GM23338 (cell line): ENCODE data around the gene UBE2I.

Experiments used
- CREB1 ChIP-seq: fragments of 250-450 bp; sonication (Bioruptor Pico); IDR thresholded peaks from 2 replicates; pipeline ENCODE4 v1.5.0; 2020; ENCODE audit warnings: low read depth, mild to moderate bottlenecking, moderate library complexity
- EZH2 ChIP-seq: fragments of 200-600 bp; sonication (generic); IDR thresholded peaks from one replicate; pipeline ENCODE4 v1.8.0; 2017; ENCODE audit warnings: antibody characterized with exemption, mild to moderate bottlenecking, low read depth; ENCODE audit not compliant: unreplicated experiment
- EZH2phosphoT487 ChIP-seq: fragments of 200-600 bp; sonication (generic); IDR thresholded peaks from one replicate; pipeline ENCODE4 v1.8.1; 2018; ENCODE audit warnings: antibody characterized with exemption; ENCODE audit not compliant: unreplicated experiment
- JUNB ChIP-seq: IDR thresholded peaks from one replicate; pipeline ENCODE4 v1.6.1; 2016; ENCODE audit warnings: antibody characterized with exemption; ENCODE audit not compliant: unreplicated experiment
- NANOG ChIP-seq: IDR thresholded peaks from 2 replicates; pipeline ENCODE4 v1.6.1; 2016; ENCODE audit warnings: antibody characterized with exemption, borderline replicate concordance
- POLR2AphosphoS5 ChIP-seq: IDR thresholded peaks from 2 replicates; pipeline ENCODE4 v1.6.1; 2016; ENCODE audit warnings: antibody characterized with exemption, low read depth
- STAT1 ChIP-seq: IDR thresholded peaks from one replicate; pipeline ENCODE4 v1.6.1; 2016; ENCODE audit warnings: antibody characterized with exemption; ENCODE audit not compliant: unreplicated experiment
- ZNF114 ChIP-seq: fragments of 250-450 bp; sonication (Bioruptor Pico); IDR thresholded peaks from 2 replicates; pipeline ENCODE4 v1.5.0; 2020; ENCODE audit warnings: mild to moderate bottlenecking, moderate library complexity
- ZNF331 ChIP-seq: fragments of 250-450 bp; sonication (Bioruptor Pico); IDR thresholded peaks from 2 replicates; pipeline ENCODE4 v1.5.0; 2020; ENCODE audit warnings: low read depth, mild to moderate bottlenecking, moderate library complexity
- TF ChIP-seq, protein P1 (sequence below), 2 experiments: fragments of 200-600 bp in 1 of 2; sonication (generic) in 1 of 2; conservative IDR thresholded peaks; 2 replicates each; pipeline versions ENCODE4 v1.5.1 to v1.6.1; 2016 to 2017; ENCODE audit warnings: antibody characterized with exemption in 2 of 2, low read depth in 2 of 2, mild to moderate bottlenecking in 2 of 2, moderate library complexity in 1 of 2
- TF ChIP-seq, protein P2 (sequence below): IDR thresholded peaks from 2 replicates; pipeline ENCODE4 v1.6.1; 2016; ENCODE audit warnings: antibody characterized with exemption
- TF ChIP-seq, protein P3 (sequence below): IDR thresholded peaks from one replicate; pipeline ENCODE4 v1.6.1; 2018; ENCODE audit warnings: antibody characterized with exemption; ENCODE audit not compliant: unreplicated experiment
- TF ChIP-seq, protein P4 (sequence below): fragments of 250-450 bp; sonication (Bioruptor Pico); IDR thresholded peaks from 2 replicates; pipeline ENCODE4 v1.5.0; 2020; ENCODE audit warnings: mild to moderate bottlenecking, moderate library complexity

DNA sequence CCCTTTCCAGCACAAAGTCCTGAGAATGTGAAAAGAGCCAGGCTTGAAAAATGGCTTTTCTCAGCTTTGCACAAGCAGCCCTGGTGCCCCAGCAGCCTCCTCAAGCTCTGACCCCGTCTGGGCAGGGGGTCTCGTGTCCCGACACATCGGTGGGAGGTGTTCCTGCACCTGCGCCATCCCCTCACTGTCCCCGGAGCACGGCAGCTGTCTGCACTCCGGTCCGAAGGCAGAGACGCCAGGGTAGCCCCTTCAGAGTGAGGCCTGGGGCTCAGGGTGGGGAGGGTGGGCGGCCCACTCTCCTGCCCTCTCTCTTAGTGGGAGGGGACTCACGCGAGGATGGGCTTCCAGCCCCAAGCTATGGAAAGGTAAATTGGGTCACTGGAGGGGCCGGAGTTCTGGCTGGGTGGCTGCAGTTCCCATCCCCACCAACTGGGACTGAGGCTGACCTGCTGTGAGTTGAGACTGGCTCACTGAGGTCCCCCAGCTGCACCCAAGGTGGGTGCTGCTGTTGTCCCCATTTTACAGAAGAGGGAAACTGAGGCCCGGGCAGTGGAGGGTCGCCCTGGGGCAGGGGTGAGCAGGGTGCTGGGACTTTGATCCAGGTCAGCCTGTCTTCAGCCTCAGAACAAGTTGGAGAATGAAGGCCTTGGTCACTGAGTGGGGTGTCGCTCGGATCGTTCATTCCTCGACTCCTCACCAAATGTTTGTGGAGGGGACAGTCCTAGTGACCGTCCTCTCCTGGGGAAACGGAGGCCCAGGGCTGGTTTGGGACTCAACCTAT, 21.7 kb downstream of the UBE2I start:
- TF ChIP-seq, protein P1, sequence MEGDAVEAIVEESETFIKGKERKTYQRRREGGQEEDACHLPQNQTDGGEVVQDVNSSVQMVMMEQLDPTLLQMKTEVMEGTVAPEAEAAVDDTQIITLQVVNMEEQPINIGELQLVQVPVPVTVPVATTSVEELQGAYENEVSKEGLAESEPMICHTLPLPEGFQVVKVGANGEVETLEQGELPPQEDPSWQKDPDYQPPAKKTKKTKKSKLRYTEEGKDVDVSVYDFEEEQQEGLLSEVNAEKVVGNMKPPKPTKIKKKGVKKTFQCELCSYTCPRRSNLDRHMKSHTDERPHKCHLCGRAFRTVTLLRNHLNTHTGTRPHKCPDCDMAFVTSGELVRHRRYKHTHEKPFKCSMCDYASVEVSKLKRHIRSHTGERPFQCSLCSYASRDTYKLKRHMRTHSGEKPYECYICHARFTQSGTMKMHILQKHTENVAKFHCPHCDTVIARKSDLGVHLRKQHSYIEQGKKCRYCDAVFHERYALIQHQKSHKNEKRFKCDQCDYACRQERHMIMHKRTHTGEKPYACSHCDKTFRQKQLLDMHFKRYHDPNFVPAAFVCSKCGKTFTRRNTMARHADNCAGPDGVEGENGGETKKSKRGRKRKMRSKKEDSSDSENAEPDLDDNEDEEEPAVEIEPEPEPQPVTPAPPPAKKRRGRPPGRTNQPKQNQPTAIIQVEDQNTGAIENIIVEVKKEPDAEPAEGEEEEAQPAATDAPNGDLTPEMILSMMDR (conservative IDR thresholded peaks at IDR 0.05; ENCODE audit: low read depth in 2 of 2), result no peak
- TF ChIP-seq, protein P2, sequence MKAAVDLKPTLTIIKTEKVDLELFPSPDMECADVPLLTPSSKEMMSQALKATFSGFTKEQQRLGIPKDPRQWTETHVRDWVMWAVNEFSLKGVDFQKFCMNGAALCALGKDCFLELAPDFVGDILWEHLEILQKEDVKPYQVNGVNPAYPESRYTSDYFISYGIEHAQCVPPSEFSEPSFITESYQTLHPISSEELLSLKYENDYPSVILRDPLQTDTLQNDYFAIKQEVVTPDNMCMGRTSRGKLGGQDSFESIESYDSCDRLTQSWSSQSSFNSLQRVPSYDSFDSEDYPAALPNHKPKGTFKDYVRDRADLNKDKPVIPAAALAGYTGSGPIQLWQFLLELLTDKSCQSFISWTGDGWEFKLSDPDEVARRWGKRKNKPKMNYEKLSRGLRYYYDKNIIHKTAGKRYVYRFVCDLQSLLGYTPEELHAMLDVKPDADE, result no peak
- TF ChIP-seq CREB1 (CRISPR knock-in tag) (no peak), STAT1 (no peak), EZH2 (no peak), EZH2phosphoT487 (no peak), JUNB (no peak), POLR2AphosphoS5 (no peak), ZNF331 (CRISPR knock-in tag) (no peak), NANOG (no peak), ZNF114 (CRISPR knock-in tag) (no peak)
- TF ChIP-seq, protein P3, sequence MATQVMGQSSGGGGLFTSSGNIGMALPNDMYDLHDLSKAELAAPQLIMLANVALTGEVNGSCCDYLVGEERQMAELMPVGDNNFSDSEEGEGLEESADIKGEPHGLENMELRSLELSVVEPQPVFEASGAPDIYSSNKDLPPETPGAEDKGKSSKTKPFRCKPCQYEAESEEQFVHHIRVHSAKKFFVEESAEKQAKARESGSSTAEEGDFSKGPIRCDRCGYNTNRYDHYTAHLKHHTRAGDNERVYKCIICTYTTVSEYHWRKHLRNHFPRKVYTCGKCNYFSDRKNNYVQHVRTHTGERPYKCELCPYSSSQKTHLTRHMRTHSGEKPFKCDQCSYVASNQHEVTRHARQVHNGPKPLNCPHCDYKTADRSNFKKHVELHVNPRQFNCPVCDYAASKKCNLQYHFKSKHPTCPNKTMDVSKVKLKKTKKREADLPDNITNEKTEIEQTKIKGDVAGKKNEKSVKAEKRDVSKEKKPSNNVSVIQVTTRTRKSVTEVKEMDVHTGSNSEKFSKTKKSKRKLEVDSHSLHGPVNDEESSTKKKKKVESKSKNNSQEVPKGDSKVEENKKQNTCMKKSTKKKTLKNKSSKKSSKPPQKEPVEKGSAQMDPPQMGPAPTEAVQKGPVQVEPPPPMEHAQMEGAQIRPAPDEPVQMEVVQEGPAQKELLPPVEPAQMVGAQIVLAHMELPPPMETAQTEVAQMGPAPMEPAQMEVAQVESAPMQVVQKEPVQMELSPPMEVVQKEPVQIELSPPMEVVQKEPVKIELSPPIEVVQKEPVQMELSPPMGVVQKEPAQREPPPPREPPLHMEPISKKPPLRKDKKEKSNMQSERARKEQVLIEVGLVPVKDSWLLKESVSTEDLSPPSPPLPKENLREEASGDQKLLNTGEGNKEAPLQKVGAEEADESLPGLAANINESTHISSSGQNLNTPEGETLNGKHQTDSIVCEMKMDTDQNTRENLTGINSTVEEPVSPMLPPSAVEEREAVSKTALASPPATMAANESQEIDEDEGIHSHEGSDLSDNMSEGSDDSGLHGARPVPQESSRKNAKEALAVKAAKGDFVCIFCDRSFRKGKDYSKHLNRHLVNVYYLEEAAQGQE, result no peak
- TF ChIP-seq, protein P4, sequence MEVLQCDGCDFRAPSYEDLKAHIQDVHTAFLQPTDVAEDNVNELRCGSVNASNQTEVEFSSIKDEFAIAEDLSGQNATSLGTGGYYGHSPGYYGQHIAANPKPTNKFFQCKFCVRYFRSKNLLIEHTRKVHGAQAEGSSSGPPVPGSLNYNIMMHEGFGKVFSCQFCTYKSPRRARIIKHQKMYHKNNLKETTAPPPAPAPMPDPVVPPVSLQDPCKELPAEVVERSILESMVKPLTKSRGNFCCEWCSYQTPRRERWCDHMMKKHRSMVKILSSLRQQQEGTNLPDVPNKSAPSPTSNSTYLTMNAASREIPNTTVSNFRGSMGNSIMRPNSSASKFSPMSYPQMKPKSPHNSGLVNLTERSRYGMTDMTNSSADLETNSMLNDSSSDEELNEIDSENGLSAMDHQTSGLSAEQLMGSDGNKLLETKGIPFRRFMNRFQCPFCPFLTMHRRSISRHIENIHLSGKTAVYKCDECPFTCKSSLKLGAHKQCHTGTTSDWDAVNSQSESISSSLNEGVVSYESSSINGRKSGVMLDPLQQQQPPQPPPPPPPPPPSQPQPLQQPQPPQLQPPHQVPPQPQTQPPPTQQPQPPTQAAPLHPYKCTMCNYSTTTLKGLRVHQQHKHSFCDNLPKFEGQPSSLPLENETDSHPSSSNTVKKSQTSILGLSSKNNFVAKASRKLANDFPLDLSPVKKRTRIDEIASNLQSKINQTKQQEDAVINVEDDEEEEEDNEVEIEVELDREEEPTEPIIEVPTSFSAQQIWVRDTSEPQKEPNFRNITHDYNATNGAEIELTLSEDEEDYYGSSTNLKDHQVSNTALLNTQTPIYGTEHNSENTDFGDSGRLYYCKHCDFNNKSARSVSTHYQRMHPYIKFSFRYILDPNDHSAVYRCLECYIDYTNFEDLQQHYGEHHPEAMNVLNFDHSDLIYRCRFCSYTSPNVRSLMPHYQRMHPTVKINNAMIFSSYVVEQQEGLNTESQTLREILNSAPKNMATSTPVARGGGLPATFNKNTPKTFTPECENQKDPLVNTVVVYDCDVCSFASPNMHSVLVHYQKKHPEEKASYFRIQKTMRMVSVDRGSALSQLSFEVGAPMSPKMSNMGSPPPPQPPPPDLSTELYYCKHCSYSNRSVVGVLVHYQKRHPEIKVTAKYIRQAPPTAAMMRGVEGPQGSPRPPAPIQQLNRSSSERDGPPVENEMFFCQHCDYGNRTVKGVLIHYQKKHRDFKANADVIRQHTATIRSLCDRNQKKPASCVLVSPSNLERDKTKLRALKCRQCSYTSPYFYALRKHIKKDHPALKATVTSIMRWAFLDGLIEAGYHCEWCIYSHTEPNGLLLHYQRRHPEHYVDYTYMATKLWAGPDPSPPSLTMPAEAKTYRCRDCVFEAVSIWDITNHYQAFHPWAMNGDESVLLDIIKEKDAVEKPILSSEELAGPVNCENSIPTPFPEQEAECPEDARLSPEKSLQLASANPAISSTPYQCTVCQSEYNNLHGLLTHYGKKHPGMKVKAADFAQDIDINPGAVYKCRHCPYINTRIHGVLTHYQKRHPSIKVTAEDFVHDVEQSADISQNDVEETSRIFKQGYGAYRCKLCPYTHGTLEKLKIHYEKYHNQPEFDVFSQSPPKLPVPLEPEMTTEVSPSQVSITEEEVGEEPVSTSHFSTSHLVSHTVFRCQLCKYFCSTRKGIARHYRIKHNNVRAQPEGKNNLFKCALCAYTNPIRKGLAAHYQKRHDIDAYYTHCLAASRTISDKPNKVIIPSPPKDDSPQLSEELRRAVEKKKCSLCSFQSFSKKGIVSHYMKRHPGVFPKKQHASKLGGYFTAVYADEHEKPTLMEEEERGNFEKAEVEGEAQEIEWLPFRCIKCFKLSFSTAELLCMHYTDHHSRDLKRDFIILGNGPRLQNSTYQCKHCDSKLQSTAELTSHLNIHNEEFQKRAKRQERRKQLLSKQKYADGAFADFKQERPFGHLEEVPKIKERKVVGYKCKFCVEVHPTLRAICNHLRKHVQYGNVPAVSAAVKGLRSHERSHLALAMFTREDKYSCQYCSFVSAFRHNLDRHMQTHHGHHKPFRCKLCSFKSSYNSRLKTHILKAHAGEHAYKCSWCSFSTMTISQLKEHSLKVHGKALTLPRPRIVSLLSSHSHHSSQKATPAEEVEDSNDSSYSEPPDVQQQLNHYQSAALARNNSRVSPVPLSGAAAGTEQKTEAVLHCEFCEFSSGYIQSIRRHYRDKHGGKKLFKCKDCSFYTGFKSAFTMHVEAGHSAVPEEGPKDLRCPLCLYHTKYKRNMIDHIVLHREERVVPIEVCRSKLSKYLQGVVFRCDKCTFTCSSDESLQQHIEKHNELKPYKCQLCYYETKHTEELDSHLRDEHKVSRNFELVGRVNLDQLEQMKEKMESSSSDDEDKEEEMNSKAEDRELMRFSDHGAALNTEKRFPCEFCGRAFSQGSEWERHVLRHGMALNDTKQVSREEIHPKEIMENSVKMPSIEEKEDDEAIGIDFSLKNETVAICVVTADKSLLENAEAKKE, result no peak
